ENCODE data around the gene GOLGA6L10. TPM values are rescaled to one million over a fixed set of nuclear protein-coding genes. Genes with fewer than 3 reads are reported as not detected.

GOLGA6L10 gene
- total RNA-seq, 1 experiment from 2014 or later = 2.0 TPM

DNA sequence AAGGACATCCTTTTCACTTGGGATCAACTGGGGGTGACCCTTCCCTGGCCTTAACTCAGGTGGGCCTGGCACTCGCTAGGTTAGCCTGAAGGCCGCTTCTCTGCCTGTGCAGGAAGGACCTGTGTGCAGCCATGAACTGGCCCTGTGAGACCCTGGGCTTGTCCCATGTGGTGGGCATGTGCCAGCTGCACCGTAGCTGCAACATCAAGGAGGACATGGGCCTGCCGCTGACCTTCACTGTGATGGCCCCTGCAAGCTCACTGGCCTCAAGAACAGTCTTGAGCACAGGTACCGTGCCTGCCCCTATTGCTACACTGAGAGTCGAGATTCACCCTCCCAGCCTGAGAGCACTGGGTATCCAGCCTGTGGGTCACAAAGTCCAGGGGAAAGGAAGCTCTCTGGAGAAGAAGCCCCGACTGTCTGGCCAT lies 43.6 kb downstream of the GOLGA6L10 start:
- H3K79me1 ChIP-seq (ENCODE audit: insufficient read depth, low read depth, low read length, poor library complexity, severe bottlenecking) = no peaks in the 10 kb centered on the region
- no peak overlapping the region for H2BK12ac ChIP-seq (ENCODE audit: insufficient read length, low read depth, low read length)
- no peak overlapping the region for H2BK20ac ChIP-seq (ENCODE audit: low read depth, low read length, poor library complexity, severe bottlenecking)
- no peaks in the 10 kb centered on the region for H4K20me1 ChIP-seq (ENCODE audit: control insufficient read depth, insufficient read depth, insufficient read length)
- no peak overlapping the region for H2BK120ac ChIP-seq (ENCODE audit: low read depth, low read length, poor library complexity, severe bottlenecking)
- Mint-ChIP-seq H3K4me1 (no peaks in the 10 kb centered on the region), H3K36me3 (ENCODE audit: insufficient read depth in 1 of 3, low read depth in 3 of 3) (0 out of 7 replicates have a peak, but pooled peaks cover 0 to 4% (median 0%) of the 10 kb centered on the region in 3 experiments), H3K27ac (no peak overlapping the region), H3K27me3 (ENCODE audit: low read depth) (peaks cover 3% of the 10 kb centered on the region; the same call in 1 of the 2 replicates), H3K4me3 (no peak overlapping the region), H3K9me3 (peaks cover 4 to 6% of the 10 kb centered on the region in 2 experiments; a peak in 4 of 5 replicates)
- no peaks in the 10 kb centered on the region for H3K79me2 ChIP-seq (ENCODE audit: insufficient read depth, low read length)
- H3K27me3 ChIP-seq (ENCODE audit: insufficient read depth, low read length) = no peaks in the 10 kb centered on the region
- H3K9me3 ChIP-seq (ENCODE audit: control insufficient read depth, low read depth, low read length) = no peaks in the 10 kb centered on the region
- no peak overlapping the region for H2BK15ac ChIP-seq (ENCODE audit: low read depth, low read length)
- no peak overlapping the region for H3K56ac ChIP-seq (ENCODE audit: insufficient read length, low read depth, low read length)
- DNase-seq = no peak
- no peak overlapping the region for H2AFZ ChIP-seq (ENCODE audit: low read length)
- no peak overlapping the region for H3T11ph ChIP-seq (ENCODE audit: low read length)
- no peak overlapping the region for H3K18ac ChIP-seq (ENCODE audit: insufficient read length, low read depth, low read length)
- no peak overlapping the region for H3K27ac ChIP-seq (ENCODE audit: insufficient read length, low read depth, low read length)
- no peak overlapping the region for H3K4me2 ChIP-seq (ENCODE audit: insufficient read depth, insufficient read length, low read length)
- no peak for TF ChIP-seq CTCF (conservative IDR thresholded peaks at IDR 0.05)
- no peak overlapping the region for H4K8ac ChIP-seq (replicated peaks; ENCODE audit: insufficient read length, low read depth, low read length)
- no peaks in the 10 kb centered on the region for H3K23me2 ChIP-seq (ENCODE audit: insufficient read length, low read depth, low read length, poor library complexity, severe bottlenecking)
- no peak overlapping the region for H4K5ac ChIP-seq (ENCODE audit: insufficient read length, low read depth, low read length)
- no peak overlapping the region for H3K23ac ChIP-seq (ENCODE audit: insufficient read length, low read depth, low read length)
- H2BK5ac ChIP-seq (ENCODE audit: insufficient read length, low read length) = no peak overlapping the region
- no peaks in the 10 kb centered on the region for H3K4me1 ChIP-seq (ENCODE audit: insufficient read depth, low read length)
- no peak overlapping the region for H4K91ac ChIP-seq (ENCODE audit: insufficient read length, low read depth, low read length)
- H3K9ac ChIP-seq (ENCODE audit: extremely low read depth, insufficient read length, low read length) = no peak overlapping the region
- peak overlapping the region; percentile 56; the same call in 1 of the 2 replicates for H3K14ac ChIP-seq (ENCODE audit: insufficient read depth, low read length)
- no peak overlapping the region for H2AK5ac ChIP-seq (ENCODE audit: insufficient read length, low read length)
- no peak overlapping the region for H3K4ac ChIP-seq (ENCODE audit: low read depth, low read length)
- no CpG with 5 or more reads among the region's 7 CpGs for whole genome bisulfite sequencing (ENCODE audit: extremely low coverage, insufficient read length, low lambda C conversion rate)
